Prostate gland (tissue), 2 donors: Measurements from ENCODE around the gene GRID1.

ENCODE experiments used
- POLR2A ChIP-seq: fragments of 450-650 bp; IDR thresholded peaks from one replicate; pipeline ENCODE4 v1.6.1; 2016; ENCODE audit warnings: antibody characterized with exemption, mild to moderate bottlenecking
- TF ChIP-seq, protein P1 (sequence below), 4 experiments: fragments of 200-600 bp in 2 of 4; fragments of 450-650 bp in 2 of 4; sonication (generic) in 2 of 4; IDR thresholded peaks; 1 replicate in 3 of 4; 2 replicates in 1 of 4; pipeline ENCODE4 v1.5.1; 2016 to 2019; ENCODE audit warnings: antibody characterized with exemption in 4 of 4, mild to moderate bottlenecking in 2 of 4, moderate library complexity in 2 of 4

GRCh38 chr10:86349940-86350630 lies 16.5 kb downstream of the GRID1 start:
- TF ChIP-seq POLR2A, result no peak
- TF ChIP-seq, protein P1, sequence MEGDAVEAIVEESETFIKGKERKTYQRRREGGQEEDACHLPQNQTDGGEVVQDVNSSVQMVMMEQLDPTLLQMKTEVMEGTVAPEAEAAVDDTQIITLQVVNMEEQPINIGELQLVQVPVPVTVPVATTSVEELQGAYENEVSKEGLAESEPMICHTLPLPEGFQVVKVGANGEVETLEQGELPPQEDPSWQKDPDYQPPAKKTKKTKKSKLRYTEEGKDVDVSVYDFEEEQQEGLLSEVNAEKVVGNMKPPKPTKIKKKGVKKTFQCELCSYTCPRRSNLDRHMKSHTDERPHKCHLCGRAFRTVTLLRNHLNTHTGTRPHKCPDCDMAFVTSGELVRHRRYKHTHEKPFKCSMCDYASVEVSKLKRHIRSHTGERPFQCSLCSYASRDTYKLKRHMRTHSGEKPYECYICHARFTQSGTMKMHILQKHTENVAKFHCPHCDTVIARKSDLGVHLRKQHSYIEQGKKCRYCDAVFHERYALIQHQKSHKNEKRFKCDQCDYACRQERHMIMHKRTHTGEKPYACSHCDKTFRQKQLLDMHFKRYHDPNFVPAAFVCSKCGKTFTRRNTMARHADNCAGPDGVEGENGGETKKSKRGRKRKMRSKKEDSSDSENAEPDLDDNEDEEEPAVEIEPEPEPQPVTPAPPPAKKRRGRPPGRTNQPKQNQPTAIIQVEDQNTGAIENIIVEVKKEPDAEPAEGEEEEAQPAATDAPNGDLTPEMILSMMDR (IDR thresholded peaks at IDR 0.05), result no peak
